GM12864 (cell line): ENCODE data around the gene CDK5.

Source experiments
- DNase-seq: peaks from one replicate; pipeline ENCODE4 v3.0.0-alpha.2; 2011; ENCODE audit warnings: low read depth
- H3K4me3 ChIP-seq: 2 replicates; pipeline ENCODE4 v1.5.1; 2011; ENCODE audit warnings: mild to moderate bottlenecking, low read depth, low read length, control low read depth
- TF ChIP-seq, protein P1 (sequence below): IDR thresholded peaks from 2 replicates; pipeline ENCODE4 v1.5.1; 2011; ENCODE audit warnings: low read depth, mild to moderate bottlenecking, moderate library complexity, low read length, control low read depth, inconsistent platforms; ENCODE audit errors: missing control alignments

CDK5 gene

DNA sequence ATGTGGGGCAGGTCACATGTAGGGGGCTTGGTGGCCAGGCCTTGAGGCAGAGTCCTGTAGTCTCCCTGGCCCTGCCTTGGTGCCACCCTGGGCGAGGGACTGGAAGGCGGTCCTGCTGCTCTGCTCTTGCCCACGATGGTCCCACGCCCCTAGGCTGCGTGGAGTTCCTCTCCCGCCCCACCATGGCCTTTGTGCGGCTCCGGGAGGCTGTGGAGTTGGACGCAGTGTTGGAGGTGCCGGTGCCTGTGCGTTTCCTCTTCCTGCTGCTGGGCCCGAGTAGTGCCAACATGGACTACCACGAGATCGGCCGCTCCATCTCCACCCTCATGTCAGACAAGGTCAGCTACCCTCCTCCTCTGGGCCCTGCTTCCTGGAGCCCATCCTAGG lies 12.9 kb upstream of the CDK5 start:
- DNase-seq: no peak
- H3K4me3 ChIP-seq: no peak overlapping the region
- TF ChIP-seq, protein P1, sequence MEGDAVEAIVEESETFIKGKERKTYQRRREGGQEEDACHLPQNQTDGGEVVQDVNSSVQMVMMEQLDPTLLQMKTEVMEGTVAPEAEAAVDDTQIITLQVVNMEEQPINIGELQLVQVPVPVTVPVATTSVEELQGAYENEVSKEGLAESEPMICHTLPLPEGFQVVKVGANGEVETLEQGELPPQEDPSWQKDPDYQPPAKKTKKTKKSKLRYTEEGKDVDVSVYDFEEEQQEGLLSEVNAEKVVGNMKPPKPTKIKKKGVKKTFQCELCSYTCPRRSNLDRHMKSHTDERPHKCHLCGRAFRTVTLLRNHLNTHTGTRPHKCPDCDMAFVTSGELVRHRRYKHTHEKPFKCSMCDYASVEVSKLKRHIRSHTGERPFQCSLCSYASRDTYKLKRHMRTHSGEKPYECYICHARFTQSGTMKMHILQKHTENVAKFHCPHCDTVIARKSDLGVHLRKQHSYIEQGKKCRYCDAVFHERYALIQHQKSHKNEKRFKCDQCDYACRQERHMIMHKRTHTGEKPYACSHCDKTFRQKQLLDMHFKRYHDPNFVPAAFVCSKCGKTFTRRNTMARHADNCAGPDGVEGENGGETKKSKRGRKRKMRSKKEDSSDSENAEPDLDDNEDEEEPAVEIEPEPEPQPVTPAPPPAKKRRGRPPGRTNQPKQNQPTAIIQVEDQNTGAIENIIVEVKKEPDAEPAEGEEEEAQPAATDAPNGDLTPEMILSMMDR: no peak

GRCh38 chr7:151069841-151070573 lies 12.3 kb upstream of the CDK5 start:
- TF ChIP-seq, protein P1: no peak
- no peak overlapping the region for H3K4me3 ChIP-seq
- DNase-seq: no peak

DNA sequence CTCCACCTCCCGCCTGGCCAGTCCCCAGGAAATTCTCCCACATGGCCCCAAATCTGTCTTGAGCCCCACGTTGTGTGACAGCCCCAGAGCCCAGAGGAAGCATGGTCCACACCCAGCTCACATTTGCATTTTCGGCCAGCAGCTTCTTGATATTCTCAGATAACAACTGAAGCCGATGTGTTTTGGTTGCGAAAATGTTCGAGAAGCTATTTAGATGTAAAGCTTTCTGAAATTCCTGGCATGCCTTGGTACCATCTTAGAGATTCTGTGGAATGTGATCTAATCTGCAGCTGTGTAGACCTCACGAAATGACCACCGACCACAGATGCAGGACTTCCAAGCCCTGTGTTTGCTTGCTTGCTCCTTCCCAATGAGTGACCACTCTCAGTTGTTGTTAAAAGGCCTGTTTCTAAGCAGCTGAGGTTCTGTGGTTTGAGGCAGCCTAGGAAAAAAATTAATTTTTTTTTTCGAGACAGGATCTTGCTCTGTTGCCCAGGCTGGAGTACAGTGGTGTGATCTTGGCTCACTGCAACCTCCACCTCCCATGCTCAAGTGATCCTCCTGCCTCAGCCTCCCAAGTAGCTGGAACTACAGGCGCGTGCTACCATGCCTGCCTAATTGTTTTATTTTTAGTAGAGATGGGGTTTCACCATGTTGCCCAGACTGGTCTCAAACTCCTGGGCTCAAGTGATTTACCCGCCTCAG lies 10.5 kb upstream of the CDK5 start:
- no peak overlapping the region for H3K4me3 ChIP-seq
- DNase-seq: no peak
- TF ChIP-seq, protein P1: no peak

GRCh38 chr7:151066273-151066974 lies 8.7 kb upstream of the CDK5 start:
- TF ChIP-seq, protein P1: no peak

GRCh38 chr7:151065516-151065915 lies 7.8 kb upstream of the CDK5 start:
- TF ChIP-seq, protein P1: no peak

More at GRCh38 chr7:151066273-151066974, 8.7 kb upstream of the CDK5 start:
- DNase-seq: no peak
- no peak overlapping the region for H3K4me3 ChIP-seq

GRCh38 chr7:151064993-151065392 lies 7.3 kb upstream of the CDK5 start:
- DNase-seq: no peak
- TF ChIP-seq, protein P1: no peak
- H3K4me3 ChIP-seq: no peak overlapping the region

More at GRCh38 chr7:151065516-151065915, 7.8 kb upstream of the CDK5 start:
- H3K4me3 ChIP-seq: no peak overlapping the region
- DNase-seq: no peak
